ENCODE results near the gene KMT5C.

DNA sequence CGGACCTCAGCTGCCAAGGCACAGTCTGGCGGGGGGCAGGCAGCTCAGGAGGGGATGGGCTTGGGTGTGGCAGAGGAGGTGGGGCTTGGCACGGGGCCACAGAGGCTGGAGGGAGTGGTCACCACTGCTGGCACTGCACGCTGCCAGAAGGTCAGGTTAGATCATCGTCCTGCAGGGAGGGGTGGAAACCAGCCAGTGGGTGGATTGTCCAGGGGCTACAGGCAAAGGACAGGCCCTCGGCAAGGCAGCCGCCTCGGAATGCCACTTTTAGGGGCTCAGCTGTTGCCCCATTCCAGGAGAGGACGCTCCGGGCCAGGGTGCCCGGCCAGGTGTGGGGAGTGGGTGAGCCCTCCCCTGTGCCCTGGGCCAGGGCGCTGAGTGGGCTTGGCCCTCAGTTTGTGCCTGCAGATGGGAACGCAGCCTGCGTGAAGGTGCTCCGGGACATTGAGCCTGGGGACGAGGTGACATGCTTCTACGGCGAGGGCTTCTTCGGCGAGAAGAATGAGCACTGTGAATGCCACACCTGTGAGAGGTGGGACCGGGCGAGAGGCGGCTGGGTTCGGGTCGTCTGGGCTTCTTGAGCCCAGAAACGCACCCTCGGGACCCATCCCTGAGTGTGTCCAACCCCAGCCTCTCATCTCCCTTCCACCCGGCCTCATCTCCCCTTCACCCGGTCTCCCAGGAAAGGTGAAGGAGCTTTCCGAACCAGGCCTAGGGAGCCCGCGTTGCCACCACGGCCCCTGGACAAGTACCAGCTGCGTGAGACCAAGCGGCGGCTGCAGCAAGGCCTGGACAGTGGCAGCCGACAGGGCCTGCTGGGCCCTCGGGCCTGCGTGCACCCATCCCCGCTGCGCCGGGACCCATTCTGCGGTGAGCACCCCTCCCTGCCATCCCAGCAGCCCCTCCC, 6.4 kb downstream of the KMT5C start:
- no peak for TF ChIP-seq ZNF8 (CRISPR knock-in tag; IDR thresholded peaks at IDR 0.05)
- TF ChIP-seq ARNTL (CRISPR knock-in tag; IDR thresholded peaks at IDR 0.05; ENCODE audit: borderline replicate concordance, low read depth) = no peak
- TF ChIP-seq OSR1 (CRISPR knock-in tag; IDR thresholded peaks at IDR 0.05) = no peak
- TF ChIP-seq CSDC2 (CRISPR knock-in tag; IDR thresholded peaks at IDR 0.05) = no peak
- TF ChIP-seq ZNF70 (CRISPR knock-in tag; IDR thresholded peaks at IDR 0.05) = no peak
- no peak for TF ChIP-seq ZFP3 (CRISPR knock-in tag; IDR thresholded peaks at IDR 0.05)
- TF ChIP-seq BACH2 (CRISPR knock-in tag; IDR thresholded peaks at IDR 0.05; ENCODE audit: borderline replicate concordance) = no peak

Measured in SK-N-SH treated with all-trans-retinoic acid at 6 μM for 48 hours (cell line).